Endometrial microvascular endothelial cells (primary cell): ENCODE measurements around the gene SHH. TPM values are rescaled to one million over a fixed set of nuclear protein-coding genes. Genes with fewer than 3 reads are reported as not detected.

Source experiments
- in situ Hi-C: cut with HindIII; loops from 2 replicates; pipeline ENCODE4 v1.10.0; 2017; ENCODE audit warnings: low sequenced_read_pairs, low pct_unique_long_range_greater_than_20kb; ENCODE audit errors: inconsistent ontology term
- total RNA-seq: library from RNA; depleted of rRNA; stranded (reverse); fragments of >200 nt; gene quantifications from one replicate; pipeline ENCODE4 v1.2.3, GENCODE V29; 2015; ENCODE audit errors: inconsistent ontology term

Gene SHH
- total RNA-seq, 1 donor from 2014 or later: not detected

DNA sequence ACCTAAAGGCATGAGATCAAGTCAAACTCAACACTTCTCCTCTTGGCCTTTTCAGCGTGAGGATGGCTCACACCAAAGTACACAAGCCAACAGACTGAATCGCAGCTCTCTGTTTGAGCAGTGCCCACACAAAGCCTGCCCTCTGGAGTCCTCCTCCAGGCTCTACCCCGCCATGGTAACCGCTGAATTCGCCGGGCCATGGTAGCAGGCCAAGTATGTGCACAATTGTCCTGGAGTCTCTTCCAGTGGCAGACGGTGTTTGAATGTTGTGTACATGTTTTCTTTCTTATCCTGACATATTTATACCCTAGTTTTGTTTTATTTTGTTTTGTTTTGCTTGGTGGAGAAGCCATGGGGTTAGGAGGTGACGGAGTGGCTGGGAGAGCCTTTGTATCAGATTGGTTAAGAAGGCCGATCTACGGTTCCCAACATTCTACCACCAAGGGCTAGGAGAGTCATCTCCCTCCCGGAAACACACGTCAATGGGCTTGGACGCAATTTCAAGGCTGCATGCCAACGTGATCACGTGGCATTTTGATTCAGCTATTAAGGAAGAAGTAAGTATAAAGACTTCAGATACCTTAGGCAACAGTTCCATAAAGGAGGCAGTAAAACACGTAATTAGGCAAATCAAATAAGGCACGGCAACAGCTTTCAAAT is 12.1 kb upstream of the SHH start:
- in situ Hi-C loops: no loop called here

GRCh38 chr7:155821851-155822250 is 9.6 kb upstream of the SHH start:
- in situ Hi-C loops: no loop called here

GRCh38 chr7:155820788-155821187 is 8.5 kb upstream of the SHH start:
- in situ Hi-C loops: no loop called here

GRCh38 chr7:155820246-155820645 is 8.0 kb upstream of the SHH start:
- in situ Hi-C loops: no loop called here

- in situ Hi-C loops: loop anchor here (10.0 kb wide), 1 partner anchor 656 kb away; no protein-coding TSS in a partner anchor
Measured at GRCh38 chr7:155819186-155819585, 6.9 kb upstream of the SHH start.

GRCh38 chr7:155818820-155819168 is 6.5 kb upstream of the SHH start:
- in situ Hi-C loops: loop anchor here (10.0 kb wide), 1 partner anchor 656 kb away; no protein-coding TSS in a partner anchor

GRCh38 chr7:155818154-155818819 is 6.0 kb upstream of the SHH start:
- in situ Hi-C loops: loop anchor here (10.0 kb wide), 1 partner anchor 657 kb away; no protein-coding TSS in a partner anchor

DNA sequence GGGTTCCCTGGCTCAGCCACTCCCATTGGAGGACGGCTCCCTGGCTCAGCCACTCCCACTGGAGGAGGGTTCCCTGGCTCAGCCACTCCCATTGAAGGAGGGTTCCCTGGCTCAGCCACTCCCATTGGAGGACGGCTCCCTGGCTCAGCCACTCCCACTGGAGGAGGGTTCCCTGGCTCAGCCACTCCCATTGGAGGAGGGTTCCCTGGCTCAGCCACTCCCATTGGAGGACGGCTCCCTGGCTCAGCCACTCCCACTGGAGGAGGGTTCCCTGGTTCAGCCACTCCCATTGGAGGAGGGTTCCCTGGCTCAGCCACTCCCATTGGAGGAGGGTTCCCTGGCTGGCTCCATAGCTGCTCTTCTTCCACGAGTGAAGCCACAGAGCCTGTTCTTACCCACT is 5.3 kb upstream of the SHH start:
- in situ Hi-C loops: loop anchor here (10.0 kb wide), 1 partner anchor 657 kb away; no protein-coding TSS in a partner anchor

DNA sequence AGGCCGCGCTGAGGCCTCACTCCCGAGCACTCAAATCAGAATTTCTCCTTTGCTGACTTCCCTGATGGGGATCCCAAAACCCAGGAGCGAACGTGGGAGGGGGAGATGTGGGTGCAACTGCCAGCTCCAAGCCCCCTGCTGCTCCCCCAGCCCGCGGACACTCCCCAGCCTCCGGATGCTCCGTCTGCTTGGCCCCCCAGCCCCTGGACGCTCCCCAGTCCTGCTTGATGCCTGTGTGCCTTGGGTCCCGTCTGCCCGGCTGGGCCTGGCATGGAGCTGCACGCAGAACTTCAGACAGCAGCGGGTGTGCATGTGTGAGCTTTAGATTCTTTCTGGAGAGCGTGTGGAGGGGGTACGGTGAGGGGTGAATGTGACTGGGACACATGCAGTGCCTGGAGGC is 4.7 kb upstream of the SHH start:
- in situ Hi-C loops: loop anchor here (10.0 kb wide), 1 partner anchor 658 kb away; no protein-coding TSS in a partner anchor

- in situ Hi-C loops: loop anchor here (10.0 kb wide), 1 partner anchor 659 kb away; no protein-coding TSS in a partner anchor
Measured at GRCh38 chr7:155816192-155816508, 3.9 kb upstream of the SHH start.

DNA sequence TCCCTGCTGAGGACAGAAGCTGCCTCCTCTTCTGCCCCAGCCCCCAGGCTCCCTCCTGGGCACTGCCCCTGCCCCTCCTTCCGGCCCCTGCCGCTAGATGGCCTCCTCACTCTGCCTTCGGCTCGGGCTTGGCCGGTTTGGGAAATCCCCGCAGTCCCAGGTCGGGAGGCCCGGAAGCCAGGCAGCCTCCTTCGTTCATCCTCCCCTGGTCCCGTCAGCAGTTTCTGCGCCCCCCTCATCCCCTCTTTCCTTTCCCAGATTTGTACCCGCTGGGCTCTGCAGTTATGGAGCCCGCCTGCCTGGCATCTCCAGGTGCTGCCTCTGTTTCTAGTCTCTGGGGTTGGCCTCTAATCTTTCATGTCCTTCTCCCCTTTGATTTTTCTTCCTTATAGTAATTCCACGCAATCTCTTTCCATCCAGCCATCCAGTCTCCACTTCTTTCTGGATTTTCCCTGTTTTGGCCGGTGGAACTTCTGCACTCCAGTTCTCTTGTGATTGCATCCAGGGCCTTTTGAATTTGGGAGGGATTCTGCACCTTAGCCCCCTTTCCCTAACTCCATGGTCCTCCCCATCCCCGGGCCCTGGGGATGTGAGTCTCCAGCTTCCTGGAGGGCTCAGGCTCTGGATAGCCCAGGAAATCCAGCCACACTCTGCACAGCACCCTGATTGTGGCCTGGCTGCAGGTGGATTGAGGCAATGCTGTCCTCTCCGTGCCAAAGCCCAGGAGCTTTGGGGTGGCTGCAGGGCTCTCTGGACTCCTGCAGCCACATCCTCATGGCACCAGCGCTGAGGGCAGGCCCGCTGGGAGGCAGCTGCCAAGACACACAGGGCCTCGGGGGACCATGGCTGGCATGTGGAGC is 3.3 kb upstream of the SHH start:
- in situ Hi-C loops: loop anchor here (10.0 kb wide), 1 partner anchor 659 kb away; no protein-coding TSS in a partner anchor

DNA sequence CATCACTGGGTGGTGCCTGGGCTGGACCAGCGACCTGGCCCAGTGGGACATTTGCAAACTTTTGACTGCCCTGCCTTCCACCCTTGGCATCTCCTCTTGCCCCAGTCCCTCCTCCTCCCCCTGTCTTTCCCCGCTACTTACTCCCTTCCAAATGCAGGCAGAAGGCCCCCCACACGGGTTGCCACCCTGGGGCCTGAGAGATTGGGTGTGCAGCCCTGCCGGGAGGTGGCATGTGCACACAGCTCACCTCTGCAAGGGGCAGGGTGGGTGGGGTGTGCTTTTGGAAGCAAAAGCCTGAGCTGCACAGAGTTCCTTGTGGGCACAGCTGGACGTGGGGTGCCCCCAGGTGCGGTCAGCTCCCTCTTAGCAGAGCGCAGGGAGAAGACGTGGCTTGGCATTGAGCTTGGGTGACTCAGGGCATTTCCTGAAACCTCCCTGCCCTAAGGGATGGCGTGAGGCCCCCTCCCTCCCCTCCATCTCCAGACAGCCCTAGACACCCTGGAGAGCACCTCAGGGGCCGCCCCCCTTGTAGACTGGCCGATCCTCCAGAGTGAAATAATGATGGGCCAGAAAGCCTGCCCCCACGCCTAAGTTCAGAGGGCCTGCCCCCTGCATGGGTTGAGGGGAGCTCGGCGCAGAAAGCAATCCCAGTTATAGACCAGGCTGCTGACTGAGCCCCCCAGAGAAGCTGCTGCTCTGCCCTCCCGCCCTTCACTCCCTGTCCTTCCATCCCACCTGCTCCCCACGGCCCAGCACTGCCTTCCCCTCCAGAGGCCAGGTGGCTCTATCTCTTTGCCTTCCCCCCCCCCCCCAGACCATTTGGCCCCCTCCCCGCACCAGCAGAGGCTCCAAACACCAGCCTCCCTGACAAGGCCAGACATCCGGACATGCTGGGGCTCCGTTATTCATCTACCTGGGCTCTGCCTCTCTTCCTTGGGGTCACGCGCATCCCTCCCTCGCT is 2.3 kb upstream of the SHH start:
- in situ Hi-C loops: loop anchor here (10.0 kb wide), 1 partner anchor 660 kb away; no protein-coding TSS in a partner anchor

GRCh38 chr7:155813546-155814315 is 1.5 kb upstream of the SHH start:
- in situ Hi-C loops: loop anchor here (10.0 kb wide), 1 partner anchor 661 kb away; no protein-coding TSS in a partner anchor

- in situ Hi-C loops: loop anchor here (10.0 kb wide), 1 partner anchor 662 kb away; no protein-coding TSS in a partner anchor
Measured at GRCh38 chr7:155813125-155813524, 862 bp upstream of the SHH start.

DNA sequence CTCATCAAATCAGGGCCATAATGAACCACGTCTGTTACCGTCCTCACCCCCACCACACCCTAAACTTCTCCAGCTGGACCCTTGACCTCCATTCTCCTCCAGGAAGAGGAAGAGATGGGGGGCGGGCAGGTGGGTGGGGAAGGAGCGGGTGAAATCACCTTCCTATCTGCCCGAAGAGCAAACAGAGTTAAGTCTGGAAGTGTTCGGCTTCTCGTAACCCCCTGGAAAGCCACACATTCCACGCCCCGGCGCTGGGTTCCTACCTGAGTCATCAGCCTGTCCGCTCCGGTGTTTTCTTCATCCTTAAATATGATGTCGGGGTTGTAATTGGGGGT is 736 bp downstream of the SHH start:
- in situ Hi-C loops: loop anchor here (10.0 kb wide), 1 partner anchor 663 kb away; no protein-coding TSS in a partner anchor

- in situ Hi-C loops: loop anchor here (10.0 kb wide), 1 partner anchor 664 kb away; no protein-coding TSS in a partner anchor
Measured at GRCh38 chr7:155810770-155811559, 1.3 kb downstream of the SHH start.
